IMR-90 (cell line): ENCODE results near the gene HOXA13.

Experiments used
- CEBPB ChIP-seq: IDR thresholded peaks from 2 replicates; pipeline ENCODE4 v1.6.1; 2012; ENCODE audit warnings: low read depth, low read length, improper control_type of control experiment
- CTCF ChIP-seq: conservative IDR thresholded peaks from 2 replicates; pipeline ENCODE4 v1.5.1; 2012; ENCODE audit warnings: mild to moderate bottlenecking, low read depth, low read length, improper control_type of control experiment
- MAZ ChIP-seq: IDR thresholded peaks from 2 replicates; pipeline ENCODE4 v1.6.1; 2012; ENCODE audit warnings: low read depth, mild to moderate bottlenecking, low read length, improper control_type of control experiment, moderate library complexity, borderline replicate concordance
- MXI1 ChIP-seq: IDR thresholded peaks from 2 replicates; pipeline ENCODE4 v1.6.1; 2012; ENCODE audit warnings: low read depth, mild to moderate bottlenecking, low read length, moderate library complexity, borderline replicate concordance
- POLR2A ChIP-seq: IDR thresholded peaks from 2 replicates; pipeline ENCODE4 v1.6.1; 2012; ENCODE audit warnings: mild to moderate bottlenecking, low read depth, low read length
- RAD21 ChIP-seq: IDR thresholded peaks from 2 replicates; pipeline ENCODE4 v1.6.1; 2012; ENCODE audit warnings: low read length, improper control_type of control experiment
- RCOR1 ChIP-seq: IDR thresholded peaks from 2 replicates; pipeline ENCODE4 v1.6.1; 2012; ENCODE audit warnings: mild to moderate bottlenecking, low read length, improper control_type of control experiment; ENCODE audit not compliant: insufficient replicate concordance
- USF2 ChIP-seq: fragments of 150-350 bp; IDR thresholded peaks from 2 replicates; pipeline ENCODE4 v1.6.1; 2017; ENCODE audit warnings: mild to moderate bottlenecking, antibody characterized with exemption, low read length, low read depth

- no peak for TF ChIP-seq CTCF
- TF ChIP-seq CEBPB = no peak
- TF ChIP-seq MXI1 = no peak
- TF ChIP-seq USF2 = no peak
- no peak for TF ChIP-seq POLR2A
- no peak for TF ChIP-seq RCOR1
- no peak for TF ChIP-seq RAD21
- no peak for TF ChIP-seq MAZ
These were observed 40.4 kb downstream of the HOXA13 start for GRCh38 chr7:27159266-27160144.
